ENCODE results near the gene RNGTT. TPM values are rescaled to one million over a fixed set of nuclear protein-coding genes. Genes with fewer than 3 reads are reported as not detected.

Gene RNGTT
- 12.1 and 13.4 TPM in 2 replicates for total RNA-seq (ENCODE audit: low replicate concordance)
- long read RNA-seq, full-length matches to known transcripts: 14 of 24 reads
- long read RNA-seq, partial matches to known transcripts: 4 of 24 reads
- long read RNA-seq, other reads (novel, unspliced or antisense): 6 of 24 reads

GRCh38 chr6:88963139-88964090 is at the start of gene RNGTT:
Gene RNGTT (minus strand): TSS chr6:88963618. CDS start chr6:88963409, 209 bp downstream.
- H3K27me3 Mint-ChIP-seq: no peaks in the 10 kb centered on the region
- DNase-seq (ENCODE audit: extremely low spot score, unreplicated experiment): peak; percentile 99
- H3K4me3 Mint-ChIP-seq: peak within 1 kb of the TSS; percentile 93
- peaks cover 6% of the 10 kb centered on the region for H3K36me3 Mint-ChIP-seq
- H3K27ac Mint-ChIP-seq: peak within 1 kb of the TSS; percentile 89
- TF ChIP-seq, protein P1, sequence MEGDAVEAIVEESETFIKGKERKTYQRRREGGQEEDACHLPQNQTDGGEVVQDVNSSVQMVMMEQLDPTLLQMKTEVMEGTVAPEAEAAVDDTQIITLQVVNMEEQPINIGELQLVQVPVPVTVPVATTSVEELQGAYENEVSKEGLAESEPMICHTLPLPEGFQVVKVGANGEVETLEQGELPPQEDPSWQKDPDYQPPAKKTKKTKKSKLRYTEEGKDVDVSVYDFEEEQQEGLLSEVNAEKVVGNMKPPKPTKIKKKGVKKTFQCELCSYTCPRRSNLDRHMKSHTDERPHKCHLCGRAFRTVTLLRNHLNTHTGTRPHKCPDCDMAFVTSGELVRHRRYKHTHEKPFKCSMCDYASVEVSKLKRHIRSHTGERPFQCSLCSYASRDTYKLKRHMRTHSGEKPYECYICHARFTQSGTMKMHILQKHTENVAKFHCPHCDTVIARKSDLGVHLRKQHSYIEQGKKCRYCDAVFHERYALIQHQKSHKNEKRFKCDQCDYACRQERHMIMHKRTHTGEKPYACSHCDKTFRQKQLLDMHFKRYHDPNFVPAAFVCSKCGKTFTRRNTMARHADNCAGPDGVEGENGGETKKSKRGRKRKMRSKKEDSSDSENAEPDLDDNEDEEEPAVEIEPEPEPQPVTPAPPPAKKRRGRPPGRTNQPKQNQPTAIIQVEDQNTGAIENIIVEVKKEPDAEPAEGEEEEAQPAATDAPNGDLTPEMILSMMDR (conservative IDR thresholded peaks at IDR 0.05): no peak
- peaks cover 11% of the 10 kb centered on the region for H3K4me1 Mint-ChIP-seq (ENCODE audit: unreplicated experiment)
- peaks cover 4% of the 10 kb centered on the region for H3K9me3 Mint-ChIP-seq

DNA sequence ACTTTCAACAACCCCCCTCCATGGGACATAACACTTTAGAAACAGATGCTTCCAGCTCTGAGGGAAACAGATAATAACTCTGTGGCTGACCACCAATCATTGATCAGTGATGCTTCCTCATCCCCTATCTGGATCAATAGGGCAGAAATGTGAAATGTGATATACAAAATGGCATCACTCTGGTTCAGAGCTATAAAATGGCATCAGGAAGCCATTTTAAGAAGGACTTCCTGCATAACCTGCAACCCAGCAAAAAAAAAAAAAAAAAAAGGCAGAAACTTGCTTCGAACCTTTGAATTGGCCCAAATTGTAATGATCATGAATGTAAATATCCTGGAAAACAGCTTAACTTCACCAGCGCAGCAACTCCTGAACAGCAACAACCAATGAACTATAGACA is 48.0 kb upstream of the RNGTT start:
- Mint-ChIP-seq H3K27me3 (no peaks in the 10 kb centered on the region), H3K4me3 (no peak overlapping the region), H3K27ac (no peak overlapping the region), H3K9me3 (no peaks in the 10 kb centered on the region), H3K4me1 (ENCODE audit: unreplicated experiment) (peaks cover 5% of the 10 kb centered on the region), H3K36me3 (no peaks in the 10 kb centered on the region)
- no peak for DNase-seq (ENCODE audit: extremely low spot score, unreplicated experiment)
- TF ChIP-seq, protein P1 (conservative IDR thresholded peaks at IDR 0.05): no peak

DNA sequence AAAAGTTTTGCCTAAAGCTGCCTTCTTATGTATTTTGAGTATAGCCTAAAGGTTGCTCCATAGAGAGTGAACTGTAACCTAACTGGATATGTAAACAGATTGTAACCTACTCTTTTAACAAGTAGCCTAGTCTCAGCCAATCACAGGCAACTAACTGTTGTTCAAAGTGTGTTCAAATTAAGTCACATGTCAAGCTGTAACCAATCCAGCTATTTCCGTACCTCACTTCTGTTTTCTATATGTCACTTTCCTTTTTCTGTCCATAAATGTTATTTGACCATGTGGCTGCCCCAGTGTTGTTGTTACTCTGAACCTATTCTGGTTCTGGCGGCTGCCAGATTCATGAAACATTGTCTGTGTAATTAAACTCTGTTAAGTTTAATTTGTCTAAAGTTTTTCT is 47.4 kb upstream of the RNGTT start:
- H3K9me3 Mint-ChIP-seq: no peaks in the 10 kb centered on the region

GRCh38 chr6:89009624-89010059 is 46.2 kb upstream of the RNGTT start:
- Mint-ChIP-seq H3K9me3 (no peaks in the 10 kb centered on the region), H3K27ac (no peak overlapping the region), H3K36me3 (no peaks in the 10 kb centered on the region), H3K4me3 (no peak overlapping the region), H3K4me1 (ENCODE audit: unreplicated experiment) (peaks cover 5% of the 10 kb centered on the region), H3K27me3 (no peaks in the 10 kb centered on the region)
- TF ChIP-seq, protein P1 (conservative IDR thresholded peaks at IDR 0.05): no peak
- DNase-seq (ENCODE audit: extremely low spot score, unreplicated experiment): no peak

More for the DNA sequence above, 47.4 kb upstream of the RNGTT start:
- no peak overlapping the region for H3K27ac Mint-ChIP-seq
- peaks cover 5% of the 10 kb centered on the region for H3K4me1 Mint-ChIP-seq (ENCODE audit: unreplicated experiment)
- TF ChIP-seq, protein P1 (conservative IDR thresholded peaks at IDR 0.05): no peak
- no peak overlapping the region for H3K4me3 Mint-ChIP-seq
- no peak for DNase-seq (ENCODE audit: extremely low spot score, unreplicated experiment)
- H3K27me3 Mint-ChIP-seq: no peaks in the 10 kb centered on the region
- no peaks in the 10 kb centered on the region for H3K36me3 Mint-ChIP-seq

DNA sequence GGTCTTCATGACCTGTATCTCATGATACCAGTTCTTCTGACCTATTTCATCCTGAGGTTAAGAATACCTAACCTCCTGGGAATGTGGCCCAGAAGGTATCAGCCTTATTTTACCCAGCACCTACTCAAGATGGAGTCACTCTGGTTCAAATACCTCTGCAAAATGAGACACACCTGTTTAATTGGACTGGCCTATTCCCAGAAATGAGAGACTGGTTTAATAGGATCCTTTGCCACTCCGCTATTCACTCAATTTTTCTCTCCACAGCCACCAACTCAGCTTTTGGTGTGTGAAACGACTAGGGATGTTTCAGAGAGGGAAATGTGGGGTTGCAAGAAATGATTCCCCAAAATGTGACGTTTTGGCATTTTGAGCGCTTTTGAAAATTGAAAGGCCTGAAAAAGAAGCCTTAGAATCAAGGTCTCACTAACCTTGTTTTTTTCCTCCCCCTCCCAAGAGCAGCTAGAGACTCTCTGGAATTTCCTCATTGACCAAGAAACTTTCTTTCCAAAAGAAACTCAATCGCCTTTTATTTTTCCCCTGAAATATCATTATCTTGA is 45.5 kb upstream of the RNGTT start:
- Mint-ChIP-seq H3K4me1 (ENCODE audit: unreplicated experiment) (peaks cover 5% of the 10 kb centered on the region), H3K27me3 (no peaks in the 10 kb centered on the region), H3K4me3 (no peak overlapping the region), H3K36me3 (no peaks in the 10 kb centered on the region), H3K9me3 (no peaks in the 10 kb centered on the region), H3K27ac (no peak overlapping the region)
- DNase-seq (ENCODE audit: extremely low spot score, unreplicated experiment): no peak
- TF ChIP-seq, protein P1 (conservative IDR thresholded peaks at IDR 0.05): no peak

Measured in type B pancreatic cell (in vitro differentiated cells).